Breast epithelium (tissue), 3 donors: ENCODE measurements around the gene ABHD2.

ENCODE experiments used
- CTCF ChIP-seq, 3 donors: fragments of 450-650 bp; IDR thresholded peaks; one replicate each; pipeline ENCODE4 v1.5.1; 2016 to 2017; ENCODE audit warnings: antibody characterized with exemption in 3 of 3, mild to moderate bottlenecking in 3 of 3, moderate library complexity in 3 of 3
- POLR2A ChIP-seq: fragments of 450-650 bp; IDR thresholded peaks from one replicate; pipeline ENCODE4 v1.6.1; 2016; ENCODE audit warnings: antibody characterized with exemption, mild to moderate bottlenecking, moderate library complexity

- TF ChIP-seq CTCF (IDR thresholded peaks at IDR 0.05) (no peak), POLR2A (no peak)
Observed at GRCh38 chr15:89111352-89111751, 23.1 kb downstream of the ABHD2 start.
